NCI-H1092 (cell line): ENCODE results near the gene L3MBTL4.
"Not testable (repeated sequence)": the region's sequence is repeated elsewhere in the genome, so short reads cannot be mapped to it uniquely, and the experiment has no call there.

Experiments used
- DNase-seq: peaks from one replicate; lab custom pipeline; 2025; lab: John Stamatoyannopoulos, UW

The L3MBTL4 gene

DNA sequence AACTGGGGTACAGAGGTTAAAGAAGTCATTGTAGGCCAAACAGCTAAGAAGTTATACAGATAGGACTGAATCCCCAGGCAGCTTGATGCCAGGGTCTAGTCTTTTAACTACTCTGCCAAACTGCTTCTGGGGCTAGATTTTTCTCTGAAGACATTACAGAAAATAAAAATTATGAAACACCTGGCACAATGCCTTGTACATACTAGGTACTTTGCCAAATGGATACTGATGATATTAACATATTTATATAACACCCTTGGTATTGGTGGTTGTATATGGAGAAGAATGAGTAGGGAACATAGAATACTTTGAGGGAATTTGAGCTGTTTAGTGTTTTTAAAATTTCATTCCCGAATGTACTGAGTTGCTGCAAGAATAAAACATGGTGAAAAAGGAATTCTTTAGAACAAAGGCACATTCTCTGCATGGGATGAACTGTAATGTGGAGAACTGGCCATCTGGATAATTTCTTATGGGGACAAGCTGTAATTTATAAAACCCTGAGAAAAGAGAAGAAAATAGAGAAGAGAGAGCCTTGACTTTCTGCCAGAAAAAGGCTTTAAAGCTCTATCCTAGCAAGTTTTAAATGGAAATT lies 308.5 kb downstream of the L3MBTL4 start:
- DNase-seq: no peak

GRCh38 chr18:6103741-6104140 lies 311.0 kb downstream of the L3MBTL4 start:
- no peak for DNase-seq

- DNase-seq: no peak
These were observed 318.0 kb downstream of the L3MBTL4 start for GRCh38 chr18:6096730-6097129.

GRCh38 chr18:6088432-6088831 lies 326.3 kb downstream of the L3MBTL4 start:
- no peak for DNase-seq

GRCh38 chr18:6086731-6087130 lies 328.0 kb downstream of the L3MBTL4 start:
- DNase-seq: no peak

DNA sequence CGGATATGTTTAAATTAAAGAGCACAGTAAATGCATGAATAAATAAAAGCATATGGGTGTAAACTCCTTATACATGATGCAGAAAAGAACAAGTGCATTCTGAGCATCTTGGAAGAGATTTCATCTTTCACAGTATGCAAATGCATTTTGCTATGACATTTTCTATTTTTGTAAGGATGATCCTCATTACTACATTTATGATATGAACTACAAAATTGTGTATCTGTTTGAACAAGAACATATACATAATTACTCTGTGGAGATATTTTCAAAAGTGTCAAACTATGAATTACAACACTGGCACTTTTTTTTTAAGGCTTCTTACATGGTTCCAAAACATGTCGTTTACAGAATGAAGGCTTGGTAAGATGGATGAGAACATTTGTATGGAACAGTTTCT lies 335.3 kb downstream of the L3MBTL4 start:
- DNase-seq: no peak

DNA sequence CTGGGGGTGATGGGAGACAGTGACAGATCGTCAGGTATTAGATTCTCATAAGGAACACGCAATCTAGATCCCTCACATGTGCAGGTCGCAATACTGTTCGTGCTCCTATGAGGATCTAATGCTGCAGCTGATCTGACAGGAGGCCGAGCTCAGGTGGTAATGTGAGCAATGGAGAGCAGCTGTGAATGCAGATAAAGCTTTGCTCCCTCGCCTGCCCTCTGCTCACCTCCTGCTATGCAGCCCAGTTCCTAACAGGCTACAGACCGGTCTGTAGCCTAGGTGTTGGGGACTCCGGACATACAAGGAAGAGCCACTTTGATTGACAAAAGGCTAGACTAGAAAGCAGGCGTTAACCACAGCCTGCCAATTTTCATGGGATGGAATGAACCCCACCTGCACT lies 335.8 kb downstream of the L3MBTL4 start:
- no peak for DNase-seq

- DNase-seq: not testable (repeated sequence)
These were observed 342.3 kb downstream of the L3MBTL4 start for GRCh38 chr18:6072423-6072822.

DNA sequence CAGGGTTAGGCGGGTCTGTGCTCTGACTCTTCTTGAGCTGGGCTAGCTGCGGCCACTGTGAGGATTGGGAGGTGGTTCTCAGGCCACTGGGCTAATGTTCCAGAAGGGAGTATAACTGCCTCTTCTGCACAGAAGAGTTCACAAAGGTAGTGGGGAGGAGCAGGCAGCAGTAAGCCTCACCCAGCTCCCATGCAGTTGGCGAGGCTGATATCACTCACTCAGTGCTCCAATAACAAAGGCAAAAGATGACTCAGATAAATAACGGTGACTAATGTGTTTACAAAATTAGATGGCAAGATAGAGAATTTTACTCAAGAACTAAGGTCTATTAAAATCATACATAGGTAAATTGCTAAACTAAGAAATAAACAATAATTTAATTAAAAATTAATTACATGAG lies 345.2 kb downstream of the L3MBTL4 start:
- no peak for DNase-seq

DNA sequence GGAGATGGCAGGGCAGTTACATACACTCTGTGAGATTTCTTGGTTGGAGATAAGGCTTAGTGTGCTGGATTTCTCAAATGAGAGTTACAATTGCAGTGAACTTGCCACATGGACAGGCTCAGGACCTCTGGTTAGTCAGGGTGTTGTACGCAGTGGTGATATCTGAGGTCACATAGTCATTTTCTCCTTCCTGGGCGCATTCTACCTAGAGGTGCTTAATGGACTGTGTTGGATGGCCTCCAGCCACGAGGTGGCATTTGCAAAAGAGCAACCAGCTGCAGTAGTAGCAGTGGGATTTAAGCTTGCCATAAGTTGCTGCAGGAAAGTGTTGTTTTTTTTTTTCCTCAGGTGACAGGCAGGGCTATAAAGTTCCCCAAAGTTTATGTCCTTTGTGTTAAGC lies 345.6 kb downstream of the L3MBTL4 start:
- no peak for DNase-seq

- DNase-seq: no peak
These were observed 354.6 kb downstream of the L3MBTL4 start for GRCh38 chr18:6060149-6060548.

DNA sequence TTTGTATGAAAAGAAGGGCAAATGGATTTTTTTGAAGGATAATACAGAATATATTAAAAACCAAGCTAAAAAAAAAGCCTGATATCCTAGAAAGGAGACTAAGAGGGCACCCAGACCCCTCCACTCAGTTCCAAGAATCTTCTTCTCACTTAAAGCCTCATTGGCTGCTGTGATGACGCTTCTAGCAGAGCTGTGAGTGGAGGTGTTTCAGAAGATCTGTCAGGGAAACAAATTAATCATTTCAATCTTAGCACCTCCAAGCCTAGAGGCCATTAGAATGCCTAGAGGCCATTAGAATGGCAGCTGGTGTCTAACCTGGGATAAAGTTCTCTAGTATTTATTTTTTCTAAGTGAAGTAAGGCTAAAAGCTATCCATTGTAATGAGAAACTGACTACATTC lies 355.2 kb downstream of the L3MBTL4 start:
- no peak for DNase-seq

DNA sequence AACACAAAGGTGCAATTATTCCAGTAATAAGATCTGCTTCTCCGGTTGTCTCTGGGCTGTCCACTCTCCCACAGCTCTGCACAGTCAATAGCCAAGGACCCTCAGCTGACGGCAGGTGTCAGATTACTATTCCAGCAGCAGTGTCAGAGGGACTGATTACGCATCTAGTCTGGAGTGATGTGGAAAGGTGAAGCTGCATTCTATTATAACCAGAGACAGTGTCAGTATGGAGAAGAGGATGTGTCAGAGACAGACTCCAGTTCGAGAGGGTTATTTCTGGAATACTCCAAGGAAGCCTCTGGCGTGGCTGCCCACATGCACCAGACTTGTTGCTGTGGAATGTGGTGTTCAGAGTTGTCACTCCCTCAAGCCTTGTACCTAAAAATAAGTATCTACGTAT lies 355.8 kb downstream of the L3MBTL4 start:
- peak; percentile 17 for DNase-seq

GRCh38 chr18:6057604-6058003 lies 357.1 kb downstream of the L3MBTL4 start:
- DNase-seq: no peak

DNA sequence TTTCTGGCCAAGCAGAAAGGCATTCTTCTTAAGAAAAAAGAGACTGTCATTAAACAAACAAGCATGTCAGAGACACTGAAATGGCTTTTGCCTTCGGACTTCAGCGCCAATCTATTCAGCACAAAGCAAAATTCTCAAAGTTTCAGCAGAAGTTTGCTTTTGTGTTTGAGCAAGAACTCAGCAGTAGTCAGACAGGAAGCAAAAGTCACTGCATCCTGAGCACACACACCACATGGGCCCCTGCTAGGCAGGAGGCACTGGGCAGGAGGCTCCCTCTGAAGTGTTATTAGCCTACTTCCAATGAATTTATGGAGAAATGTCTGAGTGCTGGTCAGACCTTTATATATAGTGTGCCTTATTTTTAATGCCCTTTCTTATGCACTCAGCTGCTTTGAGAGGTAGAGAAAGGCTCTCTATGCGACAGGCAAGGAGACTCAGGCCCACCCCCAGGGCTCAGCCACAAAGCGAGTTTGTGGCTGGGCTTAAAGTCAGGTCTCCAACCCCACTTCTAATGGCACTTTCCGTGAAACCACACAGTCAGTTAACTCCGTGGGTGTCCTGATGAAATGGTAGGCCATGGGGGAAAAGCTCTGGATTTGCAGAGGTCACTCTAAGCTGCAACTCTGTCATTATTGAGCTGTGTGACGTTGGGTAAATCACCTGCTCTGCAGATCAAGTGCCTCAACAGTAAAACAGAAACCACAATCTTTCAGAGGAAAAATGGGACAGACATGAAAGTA lies 358.4 kb downstream of the L3MBTL4 start:
- no peak for DNase-seq

GRCh38 chr18:6055711-6056110 lies 359.0 kb downstream of the L3MBTL4 start:
- DNase-seq: no peak

- no peak for DNase-seq
These were observed 360.4 kb downstream of the L3MBTL4 start for GRCh38 chr18:6054256-6054842.

GRCh38 chr18:6052449-6052913 lies 362.2 kb downstream of the L3MBTL4 start:
- no peak for DNase-seq

GRCh38 chr18:6047596-6047995 lies 367.1 kb downstream of the L3MBTL4 start:
- not testable (repeated sequence) for DNase-seq

DNA sequence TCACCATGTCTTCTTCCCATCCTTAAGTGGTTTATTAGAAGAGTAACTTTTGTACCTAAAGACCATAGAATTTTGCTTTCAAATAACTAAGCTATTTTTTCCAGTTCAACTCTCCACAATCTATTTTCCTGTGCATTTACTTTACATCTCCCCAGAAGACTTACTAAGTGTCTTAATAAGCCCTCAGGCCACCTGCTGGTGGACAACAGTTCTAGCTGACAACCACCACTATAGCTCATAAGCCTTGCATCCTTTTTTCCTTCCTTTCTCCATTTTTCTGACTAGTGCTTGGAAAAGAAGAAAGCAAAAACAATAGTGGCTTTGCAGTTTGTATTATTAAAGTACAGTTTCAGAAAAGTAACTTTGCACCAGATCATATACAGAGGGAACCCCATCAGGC lies 369.9 kb downstream of the L3MBTL4 start:
- DNase-seq: no peak

GRCh38 chr18:6044319-6044718 lies 370.4 kb downstream of the L3MBTL4 start:
- no peak for DNase-seq

- DNase-seq: no peak
These were observed 375.7 kb downstream of the L3MBTL4 start for GRCh38 chr18:6039055-6039454.

DNA sequence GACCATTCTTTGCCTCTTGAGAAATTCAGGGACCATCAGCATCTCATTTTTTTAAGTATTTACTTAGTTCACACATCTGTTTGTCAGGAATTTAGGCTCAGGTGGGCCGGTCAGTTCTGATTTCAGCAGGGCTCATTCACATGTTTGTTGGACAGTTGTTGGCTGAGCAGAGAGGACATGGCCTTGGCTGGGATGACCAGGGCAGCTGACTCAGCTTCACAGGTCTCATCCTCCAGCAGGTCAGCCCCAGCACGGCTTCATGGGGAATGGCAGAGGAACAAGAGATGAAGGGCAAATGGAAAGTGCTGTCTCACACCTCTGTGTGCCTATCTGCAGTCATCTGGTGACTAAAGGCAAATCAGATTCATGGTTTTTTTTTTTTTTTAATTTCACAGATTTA lies 383.3 kb downstream of the L3MBTL4 start:
- no peak for DNase-seq
